ENCODE results near the gene NOP53. TPM values are rescaled to one million over a fixed set of nuclear protein-coding genes. Genes with fewer than 3 reads are reported as not detected.
"Not testable (repeated sequence)": the region's sequence is repeated elsewhere in the genome, so short reads cannot be mapped to it uniquely, and the experiment has no call there.

The NOP53 gene
- total RNA-seq, 4 donors from 2014 or later = 154 to 426 (median 281) TPM

DNA sequence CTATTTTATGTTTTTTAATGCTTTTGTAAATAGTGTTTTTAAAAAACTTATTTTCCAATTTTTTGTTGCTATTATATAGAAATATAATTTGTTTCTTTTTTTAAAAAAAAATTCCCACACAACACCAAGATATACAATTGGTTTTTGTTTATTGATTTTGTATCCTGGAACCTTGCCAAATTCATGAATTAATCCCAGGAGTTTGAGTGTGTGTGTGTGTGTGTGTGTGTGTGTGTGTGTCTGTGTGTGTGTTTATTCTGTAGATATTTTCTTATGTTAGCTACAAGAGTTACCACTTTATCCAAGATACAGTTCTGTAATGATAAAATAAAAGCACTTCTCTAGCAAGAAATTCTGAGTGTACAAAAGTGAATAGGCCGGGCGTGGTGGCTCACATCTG is 51.4 kb downstream of the NOP53 start:
- TF ChIP-seq, protein P1, sequence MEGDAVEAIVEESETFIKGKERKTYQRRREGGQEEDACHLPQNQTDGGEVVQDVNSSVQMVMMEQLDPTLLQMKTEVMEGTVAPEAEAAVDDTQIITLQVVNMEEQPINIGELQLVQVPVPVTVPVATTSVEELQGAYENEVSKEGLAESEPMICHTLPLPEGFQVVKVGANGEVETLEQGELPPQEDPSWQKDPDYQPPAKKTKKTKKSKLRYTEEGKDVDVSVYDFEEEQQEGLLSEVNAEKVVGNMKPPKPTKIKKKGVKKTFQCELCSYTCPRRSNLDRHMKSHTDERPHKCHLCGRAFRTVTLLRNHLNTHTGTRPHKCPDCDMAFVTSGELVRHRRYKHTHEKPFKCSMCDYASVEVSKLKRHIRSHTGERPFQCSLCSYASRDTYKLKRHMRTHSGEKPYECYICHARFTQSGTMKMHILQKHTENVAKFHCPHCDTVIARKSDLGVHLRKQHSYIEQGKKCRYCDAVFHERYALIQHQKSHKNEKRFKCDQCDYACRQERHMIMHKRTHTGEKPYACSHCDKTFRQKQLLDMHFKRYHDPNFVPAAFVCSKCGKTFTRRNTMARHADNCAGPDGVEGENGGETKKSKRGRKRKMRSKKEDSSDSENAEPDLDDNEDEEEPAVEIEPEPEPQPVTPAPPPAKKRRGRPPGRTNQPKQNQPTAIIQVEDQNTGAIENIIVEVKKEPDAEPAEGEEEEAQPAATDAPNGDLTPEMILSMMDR (IDR thresholded peaks at IDR 0.05; ENCODE audit: low read depth) = no peak

DNA sequence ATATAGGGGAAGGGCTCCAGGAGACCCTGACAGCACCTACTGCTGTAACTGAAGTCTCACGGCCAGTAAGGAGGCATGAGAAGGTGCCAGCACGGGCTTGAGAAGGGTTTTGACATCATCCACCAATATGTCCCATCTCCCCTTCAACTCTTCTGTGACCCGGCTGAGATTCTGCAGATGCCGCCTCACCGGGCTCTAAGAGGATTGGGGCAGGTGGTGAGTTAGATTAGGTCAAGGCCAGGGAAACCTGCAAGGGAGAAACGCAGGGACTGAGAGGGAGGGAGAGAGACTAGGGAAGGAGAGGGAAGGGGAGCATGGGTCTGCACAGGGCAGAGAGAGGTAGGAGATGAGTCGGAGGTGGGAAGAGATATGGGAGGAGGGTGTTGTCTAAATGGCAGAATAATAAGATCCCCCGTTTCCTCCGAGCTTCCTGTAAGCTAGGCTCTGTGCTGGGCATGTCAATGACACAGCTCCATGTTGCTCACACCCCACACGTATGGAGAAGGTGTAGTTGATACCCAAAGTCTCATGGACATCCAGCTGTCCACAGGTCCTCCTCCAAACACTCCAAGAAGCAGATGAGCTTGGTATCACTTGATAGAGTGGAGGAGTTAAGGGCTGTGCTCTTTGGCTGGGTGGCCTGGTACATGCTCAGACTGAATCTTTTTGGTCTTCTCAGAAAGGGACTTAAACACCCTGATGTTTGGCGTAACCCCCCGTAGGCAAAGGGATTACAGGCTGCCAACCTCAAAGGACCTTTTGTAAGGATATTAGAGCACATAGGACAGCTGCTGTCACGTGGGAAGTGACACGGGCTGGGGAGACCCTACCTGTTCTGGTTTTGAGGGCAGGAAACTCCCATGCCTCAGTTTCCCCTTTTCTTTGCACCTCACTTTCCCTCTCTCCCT is 52.9 kb downstream of the NOP53 start:
- TF ChIP-seq, protein P1 (IDR thresholded peaks at IDR 0.05; ENCODE audit: low read depth) = no peak

DNA sequence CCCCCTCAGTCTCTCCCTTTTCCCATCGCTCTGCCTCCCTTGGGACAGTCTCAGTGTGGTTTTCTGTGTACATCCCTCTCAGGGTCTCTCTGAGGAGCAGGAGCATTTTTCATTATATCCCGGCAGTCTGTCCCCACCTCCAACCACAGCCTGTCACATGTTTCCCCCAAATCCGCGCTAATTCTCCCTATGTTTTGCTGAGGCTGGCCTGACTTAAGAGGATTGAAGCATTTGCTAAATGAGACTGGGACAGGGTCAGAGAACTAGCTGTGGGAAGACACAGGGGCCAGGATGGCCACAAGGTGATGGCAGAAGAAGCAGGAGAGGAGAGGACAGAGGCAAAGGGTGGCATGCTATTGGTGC is 53.5 kb downstream of the NOP53 start:
- TF ChIP-seq, protein P1 (IDR thresholded peaks at IDR 0.05; ENCODE audit: low read depth) = no peak

DNA sequence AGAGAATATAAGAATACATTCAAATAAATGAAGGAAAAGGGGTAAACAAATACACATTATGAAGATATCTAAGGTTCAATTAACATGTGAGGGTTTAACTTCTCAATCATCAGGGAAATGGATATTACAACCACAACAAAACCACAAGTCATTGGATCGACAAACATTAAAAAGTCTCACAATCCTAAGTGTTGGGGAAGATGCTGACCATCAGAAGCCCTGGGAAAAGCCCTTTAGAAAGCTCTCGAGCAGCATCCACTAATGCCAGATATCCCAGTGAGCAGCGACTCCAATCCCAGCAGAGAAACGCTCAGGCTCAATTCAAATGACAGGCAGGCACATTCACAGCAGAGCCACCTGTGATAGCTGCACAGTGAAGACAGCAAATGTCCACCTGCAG is 55.9 kb downstream of the NOP53 start:
- TF ChIP-seq, protein P1 (IDR thresholded peaks at IDR 0.05; ENCODE audit: low read depth) = no peak

DNA sequence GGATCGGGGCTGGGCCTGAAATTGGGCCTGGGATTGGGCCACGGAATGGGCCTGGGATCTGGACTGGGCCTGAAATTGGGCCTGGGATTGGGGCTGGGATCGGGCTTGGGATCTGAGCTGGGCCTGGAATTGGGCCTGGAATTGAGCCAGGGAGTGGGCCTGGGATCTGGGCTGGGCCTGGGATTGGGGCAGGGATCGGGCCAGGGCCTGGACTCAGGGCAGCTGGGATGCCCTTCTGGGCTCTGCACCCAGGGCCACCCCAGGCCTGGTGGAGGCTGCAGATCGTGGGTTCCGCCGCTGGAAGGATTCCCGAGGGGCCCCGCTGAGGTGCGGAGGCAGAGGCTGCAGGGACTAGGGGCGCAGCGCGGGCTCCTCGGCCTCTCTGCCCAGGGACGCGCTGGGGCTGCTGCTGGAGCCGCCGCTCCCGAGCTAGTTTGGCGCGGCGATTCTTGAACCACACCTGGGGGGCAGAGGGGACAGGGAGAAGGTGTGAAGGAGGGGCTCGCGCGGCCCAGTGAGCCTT is 57.2 kb downstream of the NOP53 start:
- TF ChIP-seq, protein P1 (IDR thresholded peaks at IDR 0.05; ENCODE audit: low read depth) = no peak

DNA sequence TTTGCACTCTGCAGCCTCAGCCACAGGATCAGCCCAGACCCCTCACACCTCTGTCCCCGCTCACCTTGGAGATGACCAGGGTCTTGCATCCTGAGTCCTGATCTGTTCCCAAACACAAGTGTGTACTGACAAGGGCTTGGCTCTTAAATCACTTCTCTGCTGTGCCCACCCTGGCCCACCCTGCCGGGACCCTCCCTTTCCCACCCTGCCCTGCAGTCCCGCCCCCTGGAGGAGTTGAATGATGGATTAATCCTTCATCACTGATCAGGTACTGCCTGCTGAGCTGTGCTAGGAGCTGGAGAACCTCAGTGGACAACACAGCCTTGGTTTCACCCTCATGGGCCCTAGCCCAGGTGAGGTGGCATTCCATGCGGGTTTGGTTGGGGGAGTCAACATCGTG is 59.1 kb downstream of the NOP53 start, which contains the start of gene TPRX1:
Gene TPRX1 (minus strand): TSS at position 101 of the 400 bp plus-strand sequence. CDS start 12 bp downstream, at position 89.
- TF ChIP-seq, protein P1 (IDR thresholded peaks at IDR 0.05; ENCODE audit: low read depth) = not testable (repeated sequence)

DNA sequence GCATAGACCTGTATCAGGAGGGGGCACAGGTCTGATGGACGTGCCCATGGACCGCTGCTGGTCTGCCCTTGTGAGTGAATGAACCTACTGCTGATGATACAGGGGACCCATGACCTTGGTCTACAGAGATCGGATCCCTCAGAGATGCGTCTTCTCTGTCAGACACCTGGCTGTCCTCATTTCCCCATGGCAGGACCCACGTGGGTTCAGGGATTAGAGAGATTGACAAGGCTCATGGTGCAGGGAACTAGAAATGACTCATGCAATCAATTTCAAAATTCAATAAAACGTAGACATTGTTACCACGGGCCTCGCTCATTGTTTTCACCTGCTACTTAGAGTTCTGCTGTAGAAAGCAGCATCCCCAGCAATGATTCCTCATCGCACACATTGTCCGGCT is 60.0 kb downstream of the NOP53 start:
- TF ChIP-seq, protein P1 (IDR thresholded peaks at IDR 0.05; ENCODE audit: low read depth) = no peak
